Sigmoid colon (tissue), 7 donors: Measurements from ENCODE around the gene NFATC1. TPM values are rescaled to one million over a fixed set of nuclear protein-coding genes. Genes with fewer than 3 reads are reported as not detected.
A peak's percentile ranks its signal among the peaks of the same experiment; 100 is the strongest.

Experiments
- DNase-seq: peaks from one replicate; pipeline ENCODE4 v3.0.0-alpha.2; 2019
- H3K27ac ChIP-seq, 4 donors: fragments of 200-600 bp; sonication (generic); one replicate each; pipeline ENCODE4 v1.5.1; 2016 to 2019; ENCODE audit warnings: mild to moderate bottlenecking in 1 of 4
- H3K27me3 ChIP-seq, 3 donors: fragments of 200-600 bp; sonication (generic); one replicate each; pipeline ENCODE4 v1.5.1; 2019; ENCODE audit warnings: mild to moderate bottlenecking in 1 of 3
- H3K36me3 ChIP-seq, 4 donors: fragments of 200-600 bp; sonication (generic); one replicate each; pipeline ENCODE4 v1.5.1; 2016 to 2019
- H3K4me1 ChIP-seq, 4 donors: fragments of 200-600 bp; sonication (generic); one replicate each; pipeline ENCODE4 v1.5.1; 2017 to 2019
- H3K4me3 ChIP-seq, 4 donors: fragments of 200-600 bp; sonication (generic); one replicate each; pipeline ENCODE4 v1.5.1; 2017 to 2019; ENCODE audit warnings: mild to moderate bottlenecking in 2 of 4, moderate library complexity in 1 of 4
- H3K9me3 ChIP-seq, 4 donors: fragments of 200-600 bp in 3 of 4; sonication (generic) in 3 of 4; one replicate each; pipeline versions ENCODE4 v1.5.1 to v1.6.1; 2013 to 2019
- EP300 ChIP-seq, 4 donors: sonication (generic); formaldehyde crosslinking; IDR thresholded peaks; one replicate each; pipeline ENCODE4 v1.6.1; 2017; ENCODE audit warnings: antibody characterized with exemption in 4 of 4
- POLR2A ChIP-seq, 2 donors: fragments of 450-650 bp; IDR thresholded peaks; one replicate each; pipeline ENCODE4 v1.6.1; 2016; ENCODE audit warnings: antibody characterized with exemption in 2 of 2, mild to moderate bottlenecking in 2 of 2, moderate library complexity in 2 of 2
- POLR2AphosphoS5 ChIP-seq, 4 donors: sonication (generic); formaldehyde crosslinking; IDR thresholded peaks; one replicate each; pipeline ENCODE4 v1.6.1; 2017; ENCODE audit warnings: antibody characterized with exemption in 4 of 4
- WGBS, 2 donors: extraction: QIAGEN DNeasy Blood & Tissue Kit; methylation state at CpG; one replicate each; pipeline ENCODE4 v1.1.7; 2013; 5-methylcytosine and 5-hydroxymethylcytosine counted together
- intact Hi-C: fragments of 100-400 bp; cut with DNase I; formaldehyde crosslinking; loops from one replicate; pipeline ENCODE4 v1.15.1; 2023
- polyA plus RNA-seq, 3 donors: library from polyadenylated mRNA; stranded (reverse); fragments of 200-250 nt; gene quantifications; one replicate each; pipeline ENCODE4 v1.2.3, GENCODE V29; 2013
- total RNA-seq, 4 donors: library from RNA; depleted of rRNA; stranded (reverse); fragments of >200 nt; gene quantifications; one replicate each; pipeline ENCODE4 v1.1.0, GENCODE V29; 2016
- TF ChIP-seq, protein P1 (sequence below), 4 experiments: fragments of 450-650 bp in 3 of 4; fragments of 200-600 bp in 1 of 4; IDR thresholded peaks; one replicate each; pipeline ENCODE4 v1.5.1; 2016 to 2019; ENCODE audit warnings: antibody characterized with exemption in 4 of 4, mild to moderate bottlenecking in 3 of 4, moderate library complexity in 2 of 4
- donor health status: healthy with polysubstance abuse.
- donor health status: Bipolar disorder and iron deficiency.
- donor health status: healthy.

Gene NFATC1
- total and polyA plus RNA-seq, 7 donors = 1.6 to 13.8 (median 10.7) TPM

DNA sequence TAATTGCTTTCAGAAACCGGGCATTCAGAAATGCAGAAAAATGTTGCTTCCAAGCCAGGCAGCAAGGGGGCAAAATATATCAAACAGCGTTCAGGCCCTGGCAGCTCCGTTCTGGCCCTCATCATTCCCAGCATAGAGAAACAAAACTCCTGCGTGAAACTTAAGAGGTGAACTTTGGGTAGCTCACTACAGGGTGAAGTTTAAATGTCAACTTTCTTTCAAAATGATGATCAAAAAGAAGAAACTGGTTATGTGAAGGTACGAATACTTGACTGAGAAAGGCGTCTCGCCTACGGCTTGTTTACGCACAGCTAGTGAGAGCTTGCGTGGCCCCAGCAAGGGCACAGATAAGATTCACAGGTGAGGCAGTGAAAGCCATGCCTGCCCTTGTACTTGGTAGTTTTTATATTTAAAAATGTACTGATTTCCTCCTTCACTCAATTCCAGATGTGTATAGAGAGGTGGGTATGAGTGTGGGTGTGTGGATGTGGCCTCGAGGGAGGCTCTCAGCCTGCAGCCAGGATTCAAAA is 127.5 kb downstream of the NFATC1 start:
- peak overlapping the region in 2 of 4 donors; percentile 8 to 26 for H3K27ac ChIP-seq
- no peak for DNase-seq
- WGBS, 2 donors = 47 to 65% methylated on average over 11 of the region's 11 CpGs
- no peaks in the 10 kb centered on the region for H3K27me3 ChIP-seq
- H3K4me1 ChIP-seq = peaks cover 0 to 20% (median 17%) of the 10 kb centered on the region in 4 donors
- no peaks in the 10 kb centered on the region for H3K9me3 ChIP-seq
- H3K4me3 ChIP-seq = no peak overlapping the region
- intact Hi-C loops = no loop called here
- TF ChIP-seq, protein P1, sequence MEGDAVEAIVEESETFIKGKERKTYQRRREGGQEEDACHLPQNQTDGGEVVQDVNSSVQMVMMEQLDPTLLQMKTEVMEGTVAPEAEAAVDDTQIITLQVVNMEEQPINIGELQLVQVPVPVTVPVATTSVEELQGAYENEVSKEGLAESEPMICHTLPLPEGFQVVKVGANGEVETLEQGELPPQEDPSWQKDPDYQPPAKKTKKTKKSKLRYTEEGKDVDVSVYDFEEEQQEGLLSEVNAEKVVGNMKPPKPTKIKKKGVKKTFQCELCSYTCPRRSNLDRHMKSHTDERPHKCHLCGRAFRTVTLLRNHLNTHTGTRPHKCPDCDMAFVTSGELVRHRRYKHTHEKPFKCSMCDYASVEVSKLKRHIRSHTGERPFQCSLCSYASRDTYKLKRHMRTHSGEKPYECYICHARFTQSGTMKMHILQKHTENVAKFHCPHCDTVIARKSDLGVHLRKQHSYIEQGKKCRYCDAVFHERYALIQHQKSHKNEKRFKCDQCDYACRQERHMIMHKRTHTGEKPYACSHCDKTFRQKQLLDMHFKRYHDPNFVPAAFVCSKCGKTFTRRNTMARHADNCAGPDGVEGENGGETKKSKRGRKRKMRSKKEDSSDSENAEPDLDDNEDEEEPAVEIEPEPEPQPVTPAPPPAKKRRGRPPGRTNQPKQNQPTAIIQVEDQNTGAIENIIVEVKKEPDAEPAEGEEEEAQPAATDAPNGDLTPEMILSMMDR (IDR thresholded peaks at IDR 0.05) = no peak
- no peak for TF ChIP-seq POLR2AphosphoS5 (IDR thresholded peaks at IDR 0.05)
- peaks cover 0 to 8% (median 4%) of the 10 kb centered on the region in 4 donors for H3K36me3 ChIP-seq

DNA sequence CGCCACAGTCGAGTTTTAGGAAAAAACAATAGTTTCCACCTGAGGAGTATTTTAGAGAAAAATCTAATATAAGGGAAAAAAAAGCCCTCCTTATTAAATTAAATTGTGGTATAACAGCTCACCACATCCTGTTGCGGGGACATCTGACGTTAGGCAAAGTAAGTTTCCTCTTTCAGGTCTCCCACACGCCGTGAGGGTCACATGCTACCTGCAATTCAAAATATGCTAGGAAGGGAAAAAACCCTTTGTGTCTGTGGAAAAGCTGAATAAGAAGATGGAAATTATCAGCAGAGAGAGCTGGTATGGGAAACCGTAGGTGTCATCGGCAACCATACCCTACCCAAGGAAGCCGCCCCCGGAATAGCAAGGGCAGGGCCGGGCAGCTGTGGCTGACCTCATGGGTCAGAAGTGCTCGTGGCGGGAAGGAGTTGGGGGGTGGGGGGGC is 128.0 kb downstream of the NFATC1 start:
- 46 to 76% methylated on average over 13 of the region's 13 CpGs for WGBS, 2 donors
- no peaks in the 10 kb centered on the region for H3K27me3 ChIP-seq
- H3K27ac ChIP-seq = no peak overlapping the region
- H3K36me3 ChIP-seq = peaks cover 0 to 9% (median 4%) of the 10 kb centered on the region in 4 donors
- no peaks in the 10 kb centered on the region for H3K9me3 ChIP-seq
- no peak for TF ChIP-seq POLR2AphosphoS5 (IDR thresholded peaks at IDR 0.05)
- TF ChIP-seq EP300 (IDR thresholded peaks at IDR 0.05) = no peak
- TF ChIP-seq POLR2A (IDR thresholded peaks at IDR 0.05) = no peak
- TF ChIP-seq, protein P1 (IDR thresholded peaks at IDR 0.05) = no peak
- peaks cover 0 to 20% (median 17%) of the 10 kb centered on the region in 4 donors for H3K4me1 ChIP-seq
- H3K4me3 ChIP-seq = no peak overlapping the region
- intact Hi-C loops = no loop called here
- DNase-seq = peak; percentile 55

DNA sequence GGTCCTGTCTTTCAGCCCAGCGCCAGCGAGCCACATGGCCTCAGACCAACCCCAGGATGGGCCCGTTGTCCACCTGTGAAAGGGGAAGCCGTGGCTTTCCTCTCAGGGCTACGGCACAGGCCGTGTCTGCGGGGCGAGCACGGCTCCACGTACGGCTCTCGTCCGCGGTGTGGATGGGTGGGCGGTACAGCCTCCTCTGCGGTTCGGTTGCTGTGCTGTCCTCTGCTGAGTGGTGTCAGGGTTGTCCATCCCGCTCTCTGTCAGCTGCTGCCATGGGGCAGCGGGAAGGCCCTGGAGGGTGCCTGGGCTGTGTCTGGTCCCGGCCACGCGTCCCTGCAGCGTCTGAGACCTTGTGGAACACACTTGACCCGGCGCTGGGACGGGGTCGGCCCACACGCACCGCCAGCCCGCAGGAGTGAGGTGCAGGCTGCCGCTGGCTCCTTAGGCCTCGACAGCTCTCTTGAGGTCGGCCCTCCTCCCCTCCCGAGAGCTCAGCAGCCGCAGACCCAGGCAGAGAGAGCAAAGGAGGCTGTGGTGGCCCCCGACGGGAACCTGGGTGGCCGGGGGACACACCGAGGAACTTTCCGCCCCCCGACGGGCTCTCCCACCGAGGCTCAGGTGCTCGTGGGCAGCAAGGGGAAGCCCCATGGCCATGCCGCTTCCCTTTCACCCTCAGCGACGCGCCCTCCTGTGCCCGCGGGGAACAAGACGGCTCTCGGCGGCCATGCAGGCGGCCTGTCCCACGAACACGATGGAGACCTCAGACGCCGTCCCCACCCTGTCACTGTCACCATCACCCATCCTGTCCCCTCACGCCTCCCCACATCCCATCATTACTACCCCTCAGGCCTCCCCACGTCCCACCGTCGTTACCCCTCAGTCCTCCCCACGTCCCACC is 128.7 kb downstream of the NFATC1 start:
- peaks cover 0 to 23% (median 19%) of the 10 kb centered on the region in 4 donors for H3K4me1 ChIP-seq
- intact Hi-C loops = loop anchor here (5.0 kb wide), 1 partner anchor 67 kb away; no protein-coding TSS in a partner anchor
- H3K27me3 ChIP-seq = no peaks in the 10 kb centered on the region
- H3K9me3 ChIP-seq = no peaks in the 10 kb centered on the region
- TF ChIP-seq, protein P1 (IDR thresholded peaks at IDR 0.05) = no peak
- no peak for TF ChIP-seq EP300 (IDR thresholded peaks at IDR 0.05)
- no peak for TF ChIP-seq POLR2AphosphoS5 (IDR thresholded peaks at IDR 0.05)
- TF ChIP-seq POLR2A (IDR thresholded peaks at IDR 0.05) = no peak
- 60 to 89% methylated on average over 63 of the region's 63 CpGs for WGBS, 2 donors
- H3K27ac ChIP-seq = no peak overlapping the region
- peaks cover 0 to 9% (median 4%) of the 10 kb centered on the region in 4 donors for H3K36me3 ChIP-seq
- DNase-seq = peak; percentile 55
- H3K4me3 ChIP-seq = no peak overlapping the region

DNA sequence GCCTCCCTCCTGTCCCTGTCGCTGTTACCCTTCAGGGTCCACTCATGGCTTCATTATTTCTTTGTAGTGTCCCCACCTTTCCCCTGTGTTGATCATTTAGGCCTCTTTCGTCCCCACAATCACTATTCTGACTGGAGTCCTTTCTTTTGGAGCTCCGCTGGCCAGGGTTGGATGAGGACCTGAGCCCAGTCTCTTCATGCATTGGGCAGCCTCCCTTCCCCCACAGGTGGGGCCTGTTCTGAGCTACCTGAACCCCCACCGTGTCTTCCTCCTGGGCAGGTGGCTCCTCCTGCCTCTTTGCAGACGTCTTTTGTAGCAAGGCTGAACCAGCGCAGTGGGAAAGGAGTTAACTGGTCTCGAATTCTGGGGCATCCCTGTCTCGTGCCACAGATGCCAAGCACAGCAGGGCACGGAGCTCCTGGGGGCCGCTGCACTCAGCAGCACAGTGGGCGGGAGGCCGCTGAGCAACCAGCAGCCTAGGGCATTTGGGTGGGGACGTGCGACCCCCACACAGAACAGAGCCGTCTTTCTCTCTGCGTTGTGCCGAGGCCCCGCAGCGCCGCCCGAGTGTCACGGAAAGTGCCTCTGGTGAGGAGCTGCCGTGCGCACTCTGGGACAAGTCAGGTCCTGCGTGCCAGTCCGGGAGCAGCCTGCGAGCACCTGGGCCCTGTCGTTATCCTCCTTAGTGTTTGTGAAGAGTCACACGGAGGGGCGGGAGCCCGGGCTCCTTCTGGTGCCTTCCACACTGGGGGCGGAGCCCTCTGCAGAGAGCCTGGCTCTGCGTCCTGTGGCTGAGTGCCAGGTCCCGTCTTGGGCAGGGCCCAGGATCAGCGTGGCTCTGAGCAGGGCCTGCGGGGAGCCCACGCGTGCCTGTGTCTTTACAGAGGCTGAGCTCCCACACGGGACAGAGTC is 130.1 kb downstream of the NFATC1 start:
- peaks cover 0 to 21% (median 17%) of the 10 kb centered on the region in 4 donors for H3K4me1 ChIP-seq
- WGBS, 2 donors = 69 to 79% methylated on average over 39 of the region's 39 CpGs
- TF ChIP-seq EP300 (IDR thresholded peaks at IDR 0.05) (no peak), POLR2A (IDR thresholded peaks at IDR 0.05) (no peak), POLR2AphosphoS5 (IDR thresholded peaks at IDR 0.05) (peak in 1 of 4 donors; percentile 16)
- TF ChIP-seq, protein P1 (IDR thresholded peaks at IDR 0.05) = no peak
- H3K9me3 ChIP-seq = no peaks in the 10 kb centered on the region
- peak overlapping the region in 3 of 4 donors; percentile 13 to 55 (median 26) for H3K27ac ChIP-seq
- peak overlapping the region in 3 of 4 donors; percentile 20 to 28 (median 24) for H3K4me3 ChIP-seq
- H3K27me3 ChIP-seq = peaks cover 0 to 4% (median 0%) of the 10 kb centered on the region in 3 donors
- DNase-seq = peak; percentile 91
- intact Hi-C loops = loop anchor here (5.0 kb wide), 1 partner anchor 69 kb away; no protein-coding TSS in a partner anchor
- peaks cover 0 to 9% (median 4%) of the 10 kb centered on the region in 4 donors for H3K36me3 ChIP-seq
